ELF-1 (cell line): ENCODE results near the gene SMAD6.
A peak's percentile ranks its signal among the peaks of the same experiment; 100 is the strongest.

Experiments used
- DNase-seq: peaks from one replicate; pipeline ENCODE4 v3.0.0-alpha.2; 2016; ENCODE audit warnings: low read depth, low spot score

The SMAD6 gene

DNA sequence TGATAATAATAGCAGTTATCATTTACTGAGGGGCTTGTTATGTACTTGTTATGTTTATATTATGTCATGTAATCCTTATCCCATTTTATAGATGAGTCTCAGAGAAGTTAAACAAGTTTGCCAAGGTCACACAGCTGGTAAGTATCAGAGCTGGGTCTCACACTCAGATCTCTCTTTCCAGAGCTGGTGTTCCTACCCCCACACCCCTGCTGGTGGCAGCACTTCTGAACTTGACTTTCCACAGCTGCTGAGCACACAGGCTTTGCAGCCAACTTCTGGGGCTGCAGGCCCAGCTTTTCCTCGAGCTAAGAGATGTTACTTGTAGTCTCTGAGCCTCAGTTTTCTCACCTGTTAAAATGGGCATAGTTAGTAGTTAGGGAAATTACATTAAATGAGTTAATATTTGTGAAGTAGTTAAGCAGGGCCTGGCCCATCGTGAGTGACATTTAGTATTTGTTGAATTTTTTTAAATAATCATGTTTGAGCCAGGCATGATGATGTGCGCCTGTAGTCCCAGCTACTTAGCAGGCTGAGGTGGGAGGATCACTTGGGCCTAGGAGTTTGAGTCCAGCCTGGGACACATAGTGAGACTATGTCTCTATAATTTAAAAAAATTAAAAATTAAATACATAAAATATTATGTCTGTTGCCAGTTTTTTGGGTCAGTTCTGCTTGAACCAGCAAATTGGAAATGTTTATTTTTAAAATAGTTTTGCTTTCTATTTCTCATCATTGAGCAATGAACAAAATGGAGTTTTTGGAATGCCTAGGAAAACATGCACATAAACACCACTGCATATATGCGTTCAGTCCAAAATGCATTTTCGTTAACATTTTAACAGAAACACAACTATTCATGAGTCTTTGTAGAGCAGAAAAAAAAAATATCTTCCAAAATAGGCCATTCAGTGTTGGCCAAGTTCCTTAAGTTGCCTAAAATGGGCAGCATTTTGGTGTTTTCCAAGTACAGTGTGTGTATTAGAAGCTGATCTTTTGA is 87.3 kb downstream of the SMAD6 start:
- DNase-seq, result no peak

- no peak for DNase-seq
These were observed 93.8 kb downstream of the SMAD6 start for GRCh38 chr15:66795851-66796250.

DNA sequence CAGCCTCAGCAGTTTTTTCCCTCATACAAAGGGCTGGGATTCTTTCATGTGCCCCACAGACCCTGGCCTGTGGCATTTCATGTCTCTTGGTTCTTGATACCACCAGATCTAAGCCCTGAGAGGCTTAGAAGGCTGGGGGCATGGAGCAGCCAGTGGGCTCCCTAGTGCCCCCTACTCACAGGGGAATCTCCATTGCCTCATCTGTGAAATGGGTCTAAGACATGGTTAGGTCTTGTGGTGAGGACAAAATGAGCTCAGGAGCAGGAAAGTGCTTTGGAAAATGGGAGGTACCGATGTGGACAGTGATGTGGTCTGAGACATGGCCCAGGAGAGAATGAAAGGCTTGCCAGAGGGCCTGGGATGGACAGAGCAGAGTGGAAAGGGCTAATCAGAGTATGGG is 94.3 kb downstream of the SMAD6 start:
- DNase-seq, result no peak

- DNase-seq, result no peak
These were observed 95.9 kb downstream of the SMAD6 start for GRCh38 chr15:66797921-66798320.

- DNase-seq, result no peak
These were observed 96.5 kb downstream of the SMAD6 start for GRCh38 chr15:66798426-66799061.

DNA sequence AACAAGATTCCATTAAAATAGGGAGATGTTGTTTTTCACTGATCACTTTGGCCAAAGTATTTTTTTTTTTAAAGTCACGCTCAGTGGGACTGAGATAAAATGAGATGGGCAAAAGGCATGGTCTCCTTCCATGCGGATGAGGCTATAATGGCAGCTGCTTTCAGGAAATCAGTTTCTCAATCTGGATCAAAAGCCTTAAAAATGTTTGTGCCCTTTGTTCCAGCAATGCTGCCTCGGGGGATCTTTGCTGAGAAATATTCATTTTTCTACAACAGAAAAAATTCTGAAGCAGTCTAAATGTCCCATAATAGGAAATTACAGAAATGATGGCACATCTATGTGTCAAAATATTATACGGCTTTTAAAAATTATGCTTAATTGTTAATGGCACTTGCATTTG is 97.2 kb downstream of the SMAD6 start:
- no peak for DNase-seq

DNA sequence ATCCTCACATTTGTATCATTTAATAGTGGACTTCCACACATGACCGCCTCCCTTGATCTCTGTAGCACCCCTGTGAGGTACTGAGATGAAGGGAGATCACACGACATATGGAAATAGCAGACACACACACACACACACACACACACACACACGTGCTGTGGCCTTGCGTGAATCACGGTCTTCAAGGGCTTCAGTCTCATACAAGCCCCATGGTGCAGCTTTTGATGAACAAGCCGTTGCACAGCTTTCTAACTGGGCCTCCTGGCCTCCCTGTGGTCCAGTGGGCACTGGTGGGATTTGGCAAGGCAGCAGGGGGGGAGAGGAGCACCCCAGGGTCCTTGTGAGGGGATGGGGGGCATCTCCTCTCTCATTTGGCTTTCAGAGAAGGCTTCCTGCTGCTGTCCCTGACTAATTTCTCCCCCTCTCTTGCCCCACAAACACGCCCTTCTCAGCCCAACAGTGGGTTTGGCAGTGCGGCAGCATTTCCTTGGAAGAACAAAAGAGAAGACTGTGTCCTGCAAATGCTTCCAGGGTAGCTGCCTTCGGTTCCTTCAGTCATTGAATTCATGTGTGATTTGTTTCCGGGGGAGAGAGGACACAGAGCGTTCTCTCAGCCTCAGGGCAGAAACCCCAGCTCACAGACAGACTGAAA is 98.7 kb downstream of the SMAD6 start:
- no peak for DNase-seq

DNA sequence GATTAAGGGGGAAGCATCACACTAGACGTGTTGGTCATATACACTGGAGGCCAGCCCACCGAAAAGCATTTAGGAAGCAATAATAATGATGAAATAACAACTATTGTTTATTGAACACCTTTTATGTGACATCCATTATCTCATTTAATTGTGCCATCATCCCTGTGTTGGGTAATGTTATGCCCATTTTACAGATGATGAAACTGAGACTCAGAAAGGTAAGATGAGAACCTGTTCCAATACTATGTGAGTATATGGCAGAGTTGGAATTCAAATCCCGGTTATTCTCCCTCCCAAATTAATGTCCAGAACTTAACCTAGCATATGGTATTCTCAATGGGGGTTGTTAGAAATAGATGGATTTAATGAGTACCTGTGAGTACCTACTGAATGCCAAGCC is 99.2 kb downstream of the SMAD6 start:
- no peak for DNase-seq

DNA sequence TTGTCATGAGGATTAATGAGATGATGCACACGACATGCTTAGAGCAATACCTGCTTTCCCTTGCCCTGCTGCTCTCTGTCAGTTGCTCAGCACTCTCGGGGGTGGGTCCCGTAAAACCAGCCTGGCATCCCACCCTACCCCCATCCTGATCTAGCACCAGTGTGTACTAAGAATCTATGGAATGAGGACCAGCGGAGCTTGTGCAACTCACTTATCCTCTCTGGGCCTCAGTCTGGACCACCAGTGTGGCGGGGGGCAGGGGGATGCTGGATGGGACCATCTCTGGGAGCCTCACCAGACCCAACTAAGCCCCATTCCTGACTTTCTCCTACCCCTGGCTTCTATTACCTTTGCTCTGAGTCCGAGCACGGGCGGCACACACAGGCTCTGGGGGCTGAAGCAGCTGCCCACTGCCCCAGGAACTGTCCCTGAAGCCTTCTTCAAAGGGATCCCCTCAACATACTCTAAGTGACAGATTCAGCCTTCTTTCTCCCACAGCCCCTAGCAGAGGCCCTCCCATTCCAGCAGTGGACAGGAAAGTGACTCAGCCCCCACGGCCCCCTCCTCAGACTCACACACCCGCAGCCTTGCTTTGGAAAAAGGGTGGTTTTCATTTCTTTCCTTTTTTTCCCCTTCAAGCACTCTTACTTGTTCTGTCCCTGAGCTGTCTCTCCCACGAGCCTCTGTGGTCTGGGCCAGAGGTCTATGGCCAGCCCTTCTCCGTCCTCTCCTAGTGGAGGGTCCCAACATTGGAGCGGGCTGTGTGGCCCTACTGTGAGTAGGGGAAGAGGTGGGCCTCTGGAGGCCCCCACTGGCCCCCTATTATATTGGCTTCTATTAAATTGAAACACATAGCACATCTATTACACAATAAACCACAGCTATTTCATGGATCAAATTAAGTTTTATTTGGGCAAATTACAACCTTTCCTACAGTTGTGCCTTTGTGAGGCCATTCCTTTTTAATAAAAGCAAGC is 100.3 kb downstream of the SMAD6 start:
- DNase-seq, result peak; percentile 42

DNA sequence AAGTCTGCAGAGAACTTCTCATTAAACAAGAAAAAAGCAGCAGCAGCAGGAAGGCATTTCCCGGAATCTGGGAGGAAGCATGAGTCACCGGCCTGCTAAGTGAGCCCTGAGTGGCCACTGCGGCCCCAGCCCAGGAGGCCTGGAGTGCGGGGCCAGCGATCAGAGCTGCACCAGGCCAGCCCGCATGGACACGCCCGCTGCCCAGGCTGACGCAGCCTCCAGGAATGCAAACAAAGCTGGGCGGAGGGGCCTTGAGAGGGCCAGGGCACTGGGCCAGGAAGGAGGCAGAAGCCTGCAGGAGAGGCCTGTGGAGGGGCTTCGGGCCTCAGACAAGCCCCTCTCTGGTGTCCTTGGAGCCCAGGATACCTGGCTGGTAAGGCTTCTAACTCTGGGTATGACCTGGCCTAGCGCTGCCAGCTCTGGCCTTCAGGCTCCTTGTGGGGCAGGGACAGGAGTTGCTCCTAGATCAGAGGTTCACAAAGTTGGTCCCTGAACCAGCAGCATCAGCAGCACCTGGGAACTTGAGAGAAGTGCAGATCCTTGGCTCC is 101.2 kb downstream of the SMAD6 start:
- DNase-seq, result peak; percentile 96

DNA sequence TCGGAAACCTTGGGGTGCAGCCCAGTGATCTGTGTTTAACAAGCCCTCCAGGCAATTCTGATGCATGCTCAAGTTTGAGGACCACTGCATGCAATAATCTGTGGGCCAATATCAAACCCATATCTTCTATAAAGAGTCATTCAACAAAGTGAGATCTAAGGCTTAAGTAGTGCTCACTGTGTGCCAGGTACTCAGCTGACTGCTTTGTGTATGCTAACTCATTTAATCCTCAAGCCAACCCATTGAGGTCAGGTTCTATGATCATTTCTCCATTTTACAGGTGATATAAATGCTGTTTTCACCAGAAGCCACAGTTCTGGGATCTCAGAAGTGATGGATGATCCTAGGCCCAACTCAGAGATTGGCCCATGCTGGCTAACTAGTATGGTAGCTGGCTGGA is 101.7 kb downstream of the SMAD6 start:
- DNase-seq, result no peak

GRCh38 chr15:66805202-66805885 is 103.3 kb downstream of the SMAD6 start:
- no peak for DNase-seq

DNA sequence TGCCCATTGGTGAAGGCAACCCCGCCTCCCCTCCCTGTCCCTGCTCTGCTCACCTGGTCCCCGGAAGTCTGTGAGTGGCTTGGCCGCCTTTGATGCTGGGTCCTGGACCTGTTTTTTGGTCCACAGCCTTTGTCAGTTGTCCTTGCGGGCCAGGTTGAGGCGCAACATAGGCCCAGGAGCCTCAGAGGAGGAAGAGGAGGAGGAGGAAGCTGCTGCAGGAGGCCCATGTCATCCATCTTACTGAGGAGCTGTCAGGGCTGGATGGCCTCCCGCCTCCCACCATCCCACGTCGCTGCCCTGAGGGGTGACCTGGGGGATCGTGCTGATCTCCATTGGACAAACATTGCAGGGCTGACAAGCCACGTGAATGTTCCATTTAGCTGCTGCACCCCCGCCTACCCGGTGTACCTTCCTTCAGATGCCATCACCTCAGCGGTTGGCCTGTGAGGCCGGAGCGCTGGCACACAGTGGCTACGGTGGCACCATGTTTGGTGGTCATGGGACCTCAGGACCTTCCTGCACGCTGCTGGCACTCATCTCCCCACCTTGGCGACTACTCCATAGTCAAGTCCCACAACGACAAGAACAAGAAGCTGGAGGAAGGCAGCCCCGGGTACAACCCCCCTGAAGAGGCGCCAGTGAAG is 106.3 kb downstream of the SMAD6 start:
- no peak for DNase-seq

DNA sequence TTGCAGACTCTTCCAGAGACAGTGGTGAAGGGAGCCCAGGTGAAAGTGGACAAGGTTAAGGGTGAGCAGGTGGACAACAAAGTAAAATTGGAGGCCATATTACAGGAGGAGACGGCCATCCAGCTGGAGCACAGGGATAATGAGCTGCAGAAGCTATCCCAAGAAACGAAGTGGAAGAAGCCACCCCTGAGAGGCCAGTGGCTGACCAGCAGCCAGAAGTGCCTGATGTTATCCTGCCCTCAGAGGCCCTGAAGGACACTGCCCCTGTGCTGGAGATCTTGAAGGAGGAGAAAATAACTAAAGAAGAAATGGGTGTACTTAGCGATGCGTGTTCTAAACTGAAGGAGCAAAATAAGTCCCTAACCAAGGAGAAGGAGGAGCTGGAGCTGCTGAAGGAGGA is 107.6 kb downstream of the SMAD6 start:
- DNase-seq, result no peak

DNA sequence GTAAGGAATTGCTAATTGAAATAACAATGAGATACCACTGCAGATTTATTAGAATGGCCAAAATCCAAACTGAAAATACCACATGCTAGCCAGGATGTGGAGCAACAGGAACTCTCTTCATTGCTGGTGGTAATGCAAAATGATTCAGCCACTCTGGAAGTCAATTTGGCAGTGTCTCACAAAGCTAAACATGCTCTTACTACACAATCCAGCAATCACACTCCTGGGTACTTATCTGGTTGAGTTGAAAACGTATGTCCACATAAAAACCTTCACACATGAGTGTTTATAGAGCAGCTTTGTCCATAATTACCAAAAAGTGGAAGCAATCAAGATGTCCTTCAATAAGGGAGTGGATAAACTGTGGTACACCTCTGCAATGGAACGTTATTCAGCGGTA is 113.3 kb downstream of the SMAD6 start:
- no peak for DNase-seq

DNA sequence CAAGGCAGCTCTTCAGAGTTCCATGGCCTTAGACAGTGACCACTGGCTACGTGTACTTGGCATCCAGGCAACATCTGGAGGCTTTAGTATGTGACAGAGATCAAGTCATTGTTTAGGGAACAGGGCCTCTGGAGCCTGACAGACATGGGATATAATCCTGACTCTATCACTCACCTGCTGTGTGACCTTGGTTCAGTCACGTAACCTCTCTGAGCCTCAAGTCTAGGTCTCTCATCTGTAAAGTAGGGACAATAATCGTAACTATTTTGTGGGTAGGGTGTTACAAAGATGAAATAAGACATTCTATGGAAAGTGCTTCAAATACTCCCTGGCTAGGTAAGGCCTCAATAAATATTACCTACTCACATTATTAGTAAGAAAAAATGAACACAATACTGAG is 114.2 kb downstream of the SMAD6 start:
- no peak for DNase-seq

GRCh38 chr15:66819084-66819483 is 117.0 kb downstream of the SMAD6 start:
- DNase-seq, result no peak

DNA sequence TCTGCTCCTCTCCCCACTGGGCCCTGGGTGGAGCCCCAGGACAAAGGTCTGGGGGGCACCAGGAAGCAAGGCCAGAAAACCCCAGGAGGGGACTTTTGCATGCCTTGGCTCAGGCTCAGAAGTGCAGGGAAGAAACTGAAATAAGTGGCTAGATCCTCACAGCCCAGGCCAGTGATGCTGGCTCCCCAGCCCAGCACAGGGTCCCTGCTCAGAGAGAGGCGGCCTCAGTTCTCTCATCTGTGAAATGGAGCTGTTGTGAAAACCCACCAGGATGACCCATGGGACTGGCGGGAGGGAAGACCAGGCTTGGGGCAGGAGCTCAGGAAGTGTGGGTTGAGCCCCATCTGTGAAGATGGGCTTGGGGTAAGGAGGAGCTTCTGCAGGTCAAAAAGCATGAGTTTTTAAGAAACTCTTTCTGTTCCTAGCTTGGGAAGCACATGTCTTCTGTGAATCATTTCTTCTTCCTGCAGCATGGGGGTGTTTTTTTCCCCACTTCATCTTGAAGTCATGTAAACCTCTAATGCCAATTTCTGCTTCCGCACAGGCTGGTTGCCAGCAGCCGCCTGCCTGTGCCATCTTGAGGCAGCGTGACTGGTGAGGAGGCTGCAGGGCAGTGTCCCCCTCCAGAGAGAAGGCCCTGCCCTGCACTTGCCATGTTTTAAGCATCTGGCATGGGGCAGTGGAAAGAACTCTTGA is 118.6 kb downstream of the SMAD6 start:
- no peak for DNase-seq

- DNase-seq, result no peak
These were observed 119.3 kb downstream of the SMAD6 start for GRCh38 chr15:66821307-66821706.
